Nephron progenitor cell (in vitro differentiated cells): Measurements from ENCODE around the gene FAAH.

Experiments
- DNase-seq: peaks from one replicate; pipeline ENCODE4 v3.0.0; 2021
- H3K27ac Mint-ChIP-seq: 2 replicates; pipeline ENCODE4 v1.8.0; 2021; ENCODE audit warnings: mild to moderate bottlenecking, moderate library complexity, mixed read lengths
- H3K27me3 Mint-ChIP-seq: 2 replicates; pipeline ENCODE4 v1.8.0; 2021; ENCODE audit warnings: mild to moderate bottlenecking, low read depth, mixed read lengths; ENCODE audit not compliant: poor library complexity
- H3K36me3 Mint-ChIP-seq: 2 replicates; pipeline ENCODE4 v1.8.0; 2021; ENCODE audit warnings: low read depth, mixed read lengths
- H3K4me1 Mint-ChIP-seq: 2 replicates; pipeline ENCODE4 v1.8.0; 2021; ENCODE audit warnings: mixed read lengths
- H3K4me3 Mint-ChIP-seq: 2 replicates; pipeline ENCODE4 v1.8.0; 2021; ENCODE audit warnings: mild to moderate bottlenecking, moderate library complexity, mixed read lengths
- H3K9me3 Mint-ChIP-seq: 2 replicates; pipeline ENCODE4 v1.8.0; 2021; ENCODE audit warnings: mild to moderate bottlenecking, moderate library complexity, mixed read lengths
- TF ChIP-seq, protein P1 (sequence below): fragments of 200-600 bp; sonication (generic); IDR thresholded peaks from 2 replicates; pipeline ENCODE4 v1.5.0; 2021; ENCODE audit warnings: antibody characterized with exemption

FAAH gene

GRCh38 chr1:46411010-46411405 is 16.9 kb downstream of the FAAH start:
- TF ChIP-seq, protein P1, sequence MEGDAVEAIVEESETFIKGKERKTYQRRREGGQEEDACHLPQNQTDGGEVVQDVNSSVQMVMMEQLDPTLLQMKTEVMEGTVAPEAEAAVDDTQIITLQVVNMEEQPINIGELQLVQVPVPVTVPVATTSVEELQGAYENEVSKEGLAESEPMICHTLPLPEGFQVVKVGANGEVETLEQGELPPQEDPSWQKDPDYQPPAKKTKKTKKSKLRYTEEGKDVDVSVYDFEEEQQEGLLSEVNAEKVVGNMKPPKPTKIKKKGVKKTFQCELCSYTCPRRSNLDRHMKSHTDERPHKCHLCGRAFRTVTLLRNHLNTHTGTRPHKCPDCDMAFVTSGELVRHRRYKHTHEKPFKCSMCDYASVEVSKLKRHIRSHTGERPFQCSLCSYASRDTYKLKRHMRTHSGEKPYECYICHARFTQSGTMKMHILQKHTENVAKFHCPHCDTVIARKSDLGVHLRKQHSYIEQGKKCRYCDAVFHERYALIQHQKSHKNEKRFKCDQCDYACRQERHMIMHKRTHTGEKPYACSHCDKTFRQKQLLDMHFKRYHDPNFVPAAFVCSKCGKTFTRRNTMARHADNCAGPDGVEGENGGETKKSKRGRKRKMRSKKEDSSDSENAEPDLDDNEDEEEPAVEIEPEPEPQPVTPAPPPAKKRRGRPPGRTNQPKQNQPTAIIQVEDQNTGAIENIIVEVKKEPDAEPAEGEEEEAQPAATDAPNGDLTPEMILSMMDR = no peak
- Mint-ChIP-seq H3K4me3 (no peak overlapping the region), H3K27ac (no peak overlapping the region), H3K36me3 (no peaks in the 10 kb centered on the region), H3K9me3 (no peaks in the 10 kb centered on the region), H3K4me1 (peaks cover 39% of the 10 kb centered on the region), H3K27me3 (peaks cover 15% of the 10 kb centered on the region)
- DNase-seq = no peak

- Mint-ChIP-seq H3K27ac (no peak overlapping the region), H3K36me3 (no peaks in the 10 kb centered on the region), H3K4me3 (no peak overlapping the region), H3K4me1 (peaks cover 39% of the 10 kb centered on the region), H3K9me3 (no peaks in the 10 kb centered on the region), H3K27me3 (peaks cover 15% of the 10 kb centered on the region)
- TF ChIP-seq, protein P1 = peak; percentile 44
- peak; percentile 29 for DNase-seq
These were observed 17.7 kb downstream of the FAAH start for GRCh38 chr1:46411601-46412341.

GRCh38 chr1:46412893-46413595 is 18.9 kb downstream of the FAAH start:
- TF ChIP-seq, protein P1 = no peak
- Mint-ChIP-seq H3K4me1 (peaks cover 26% of the 10 kb centered on the region), H3K4me3 (no peak overlapping the region), H3K9me3 (no peaks in the 10 kb centered on the region), H3K27me3 (peaks cover 12% of the 10 kb centered on the region), H3K27ac (peak overlapping the region; percentile 82), H3K36me3 (no peaks in the 10 kb centered on the region)
- no peak for DNase-seq

- no peak overlapping the region for H3K27ac Mint-ChIP-seq
- DNase-seq = peak; percentile 50
- H3K27me3 Mint-ChIP-seq = peaks cover 17% of the 10 kb centered on the region
- no peak overlapping the region for H3K4me3 Mint-ChIP-seq
- peaks cover 21% of the 10 kb centered on the region for H3K4me1 Mint-ChIP-seq
- TF ChIP-seq, protein P1 = peak; percentile 46
- no peaks in the 10 kb centered on the region for H3K36me3 Mint-ChIP-seq
- no peaks in the 10 kb centered on the region for H3K9me3 Mint-ChIP-seq
These were observed 19.5 kb downstream of the FAAH start for GRCh38 chr1:46413596-46413985.

GRCh38 chr1:46415514-46415913 is 21.4 kb downstream of the FAAH start:
- peaks cover 25% of the 10 kb centered on the region for H3K4me1 Mint-ChIP-seq
- H3K27ac Mint-ChIP-seq = no peak overlapping the region
- no peaks in the 10 kb centered on the region for H3K36me3 Mint-ChIP-seq
- H3K4me3 Mint-ChIP-seq = no peak overlapping the region
- TF ChIP-seq, protein P1 = no peak
- H3K27me3 Mint-ChIP-seq = peaks cover 19% of the 10 kb centered on the region
- H3K9me3 Mint-ChIP-seq = no peaks in the 10 kb centered on the region
- DNase-seq = no peak
